NT2/D1 (cell line): ENCODE data around the gene OTOS.

Experiments used
- DNase-seq: peaks from one replicate; pipeline ENCODE4 v3.0.0-alpha.2; 2011; ENCODE audit warnings: low read depth, low spot score
- H3K27me3 ChIP-seq: 2 replicates; pipeline ENCODE4 v1.6.0; 2011; ENCODE audit warnings: mild to moderate bottlenecking; ENCODE audit not compliant: insufficient read length, insufficient read depth
- H3K36me3 ChIP-seq: 2 replicates; pipeline ENCODE4 v1.6.1; 2011; ENCODE audit warnings: mild to moderate bottlenecking, low read length, mixed read lengths; ENCODE audit not compliant: insufficient read depth, insufficient read length
- H3K4me1 ChIP-seq: 2 replicates; pipeline ENCODE4 v1.5.1; 2011; ENCODE audit not compliant: insufficient read depth, insufficient read length
- H3K4me3 ChIP-seq: 2 replicates; pipeline ENCODE4 v1.5.1; 2011; ENCODE audit warnings: low read depth; ENCODE audit not compliant: insufficient read length
- H3K9ac ChIP-seq: 2 replicates; pipeline ENCODE4 v1.6.0; 2011; ENCODE audit warnings: low read depth; ENCODE audit not compliant: insufficient read length
- H3K9me3 ChIP-seq: 2 replicates; pipeline ENCODE4 v1.5.1; 2011; ENCODE audit warnings: mild to moderate bottlenecking, low read length; ENCODE audit not compliant: insufficient read depth
- SUZ12 ChIP-seq: IDR thresholded peaks from 2 replicates; pipeline ENCODE4 v1.6.1; 2011; ENCODE audit not compliant: insufficient read length, insufficient read depth; ENCODE audit errors: extremely low read depth
- YY1 ChIP-seq: IDR thresholded peaks from 2 replicates; pipeline ENCODE4 v1.6.1; 2011; ENCODE audit not compliant: insufficient read length, insufficient read depth
- ZNF274 ChIP-seq: IDR thresholded peaks from 2 replicates; pipeline ENCODE4 v1.6.1; 2011; ENCODE audit warnings: mild to moderate bottlenecking, low read depth, low read length

The OTOS gene

GRCh38 chr2:240105982-240106381 lies 34.5 kb downstream of the OTOS start:
- Histone ChIP-seq H3K27me3 (peaks cover 4% of the 10 kb centered on the region), H3K9ac (no peak overlapping the region), H3K4me1 (peaks cover 4% of the 10 kb centered on the region), H3K4me3 (no peak overlapping the region), H3K36me3 (no peaks in the 10 kb centered on the region), H3K9me3 (no peaks in the 10 kb centered on the region)
- TF ChIP-seq YY1 (no peak), SUZ12 (no peak), ZNF274 (no peak)
- DNase-seq, result no peak

- DNase-seq, result no peak
- Histone ChIP-seq H3K4me1 (peaks cover 4% of the 10 kb centered on the region), H3K9ac (no peak overlapping the region), H3K27me3 (no peaks in the 10 kb centered on the region), H3K4me3 (no peak overlapping the region), H3K36me3 (no peaks in the 10 kb centered on the region), H3K9me3 (no peaks in the 10 kb centered on the region)
- TF ChIP-seq SUZ12, result no peak
- no peak for TF ChIP-seq ZNF274
- TF ChIP-seq YY1, result no peak
Observed at GRCh38 chr2:240103136-240103535, 37.3 kb downstream of the OTOS start.

GRCh38 chr2:240098349-240098748 lies 42.1 kb downstream of the OTOS start:
- no peaks in the 10 kb centered on the region for H3K4me1 ChIP-seq
- peaks cover 18% of the 10 kb centered on the region for H3K27me3 ChIP-seq
- no peak for DNase-seq
- no peak for TF ChIP-seq ZNF274
- no peak for TF ChIP-seq YY1
- no peak for TF ChIP-seq SUZ12
- no peak overlapping the region for H3K4me3 ChIP-seq
- H3K9ac ChIP-seq, result no peak overlapping the region
- H3K36me3 ChIP-seq, result no peaks in the 10 kb centered on the region
- H3K9me3 ChIP-seq, result no peaks in the 10 kb centered on the region; the same call in 1 of the 2 replicates

GRCh38 chr2:240095556-240096523 lies 44.6 kb downstream of the OTOS start:
- Histone ChIP-seq H3K9me3 (no peaks in the 10 kb centered on the region; the same call in 1 of the 2 replicates), H3K9ac (peak overlapping the region; percentile 69), H3K27me3 (peaks cover 18% of the 10 kb centered on the region), H3K36me3 (no peaks in the 10 kb centered on the region), H3K4me3 (peak overlapping the region; percentile 54), H3K4me1 (no peaks in the 10 kb centered on the region)
- no peak for DNase-seq
- TF ChIP-seq YY1 (no peak), ZNF274 (no peak), SUZ12 (no peak)

- TF ChIP-seq ZNF274 (no peak), SUZ12 (no peak), YY1 (no peak)
- peaks cover under 1% of the 10 kb centered on the region for H3K27me3 ChIP-seq
- H3K9me3 ChIP-seq, result peaks cover 16% of the 10 kb centered on the region; the same call in 1 of the 2 replicates
- no peak overlapping the region for H3K4me3 ChIP-seq
- H3K36me3 ChIP-seq, result no peaks in the 10 kb centered on the region
- H3K4me1 ChIP-seq, result peaks cover 3% of the 10 kb centered on the region
- DNase-seq, result no peak
- no peak overlapping the region for H3K9ac ChIP-seq
Observed at GRCh38 chr2:240089306-240089705, 51.2 kb downstream of the OTOS start.
